Neural cell (in vitro differentiated cells): ENCODE data around the gene SPAG6. TPM values are rescaled to one million over a fixed set of nuclear protein-coding genes. Genes with fewer than 3 reads are reported as not detected.

Experiments used
- H2AFZ ChIP-seq: fragments of 200-600, 300-800 bp; sonication (generic), shearing (Covaris generic); 2 replicates; pipeline ENCODE4 v1.6.0; 2014; ENCODE audit warnings: low read depth, mild to moderate bottlenecking, antibody characterized with exemption, low read length, moderate library complexity
- H3F3A ChIP-seq: fragments of 200-600 bp; shearing (Covaris generic); 2 replicates; pipeline ENCODE4 v1.6.1; 2016; ENCODE audit warnings: mild to moderate bottlenecking, moderate library complexity, mixed read lengths, antibody characterized with exemption, low read length; ENCODE audit not compliant: insufficient read depth, poor library complexity, severe bottlenecking
- H3K27ac ChIP-seq: fragments of 200-600, 300-800 bp; sonication (generic), shearing (Covaris generic); 2 replicates; pipeline ENCODE4 v1.5.1; 2014; ENCODE audit warnings: mild to moderate bottlenecking, low read length, moderate library complexity
- H3K27me3 ChIP-seq: fragments of 300-800, 200-600 bp; sonication (generic), shearing (Covaris generic); 2 replicates; pipeline ENCODE4 v1.6.0; 2014; ENCODE audit warnings: mild to moderate bottlenecking, low read depth, low read length, moderate library complexity; ENCODE audit not compliant: insufficient read depth
- H3K36me3 ChIP-seq: fragments of 300-800, 200-600 bp; sonication (generic), shearing (Covaris generic); 2 replicates; pipeline ENCODE4 v1.5.1; 2014; ENCODE audit warnings: mild to moderate bottlenecking, antibody characterized with exemption, low read length, moderate library complexity; ENCODE audit not compliant: insufficient read depth
- H3K4me2 ChIP-seq: fragments of 300-800, 200-600 bp; sonication (generic), shearing (Covaris generic); 2 replicates; pipeline ENCODE4 v1.6.0; 2014; ENCODE audit warnings: mild to moderate bottlenecking, low read length
- H3K4me3 ChIP-seq: fragments of 300-800, 200-600 bp; sonication (generic), shearing (Covaris generic); 2 replicates; pipeline ENCODE4 v1.5.1; 2014; ENCODE audit warnings: mild to moderate bottlenecking, low read length, moderate library complexity
- H3K79me2 ChIP-seq: fragments of 200-600 bp; shearing (Covaris generic); replicated peaks from 2 replicates; pipeline ENCODE4 v1.6.0; 2014; ENCODE audit warnings: mild to moderate bottlenecking, low read length, moderate library complexity; ENCODE audit not compliant: insufficient read depth
- H3K9ac ChIP-seq: fragments of 300-800, 200-600 bp; sonication (generic), shearing (Covaris generic); 2 replicates; pipeline ENCODE4 v1.6.1; 2016; ENCODE audit warnings: mild to moderate bottlenecking, low read length, mixed read lengths
- H3K9me2 ChIP-seq: fragments of 200-600 bp; shearing (Covaris generic); 2 replicates; pipeline ENCODE4 v1.6.1; 2016; ENCODE audit warnings: mild to moderate bottlenecking, low read length, mixed read lengths; ENCODE audit not compliant: insufficient read depth
- H3K9me3 ChIP-seq: fragments of 200-600, 300-800 bp; sonication (generic), shearing (Covaris generic); 2 replicates; pipeline ENCODE4 v1.6.1; 2016; ENCODE audit warnings: mild to moderate bottlenecking, mixed run types, low read length, moderate library complexity, mixed read lengths
- H4K20me1 ChIP-seq: fragments of 200-600 bp; shearing (Covaris generic); 2 replicates; pipeline ENCODE4 v1.6.1; 2016; ENCODE audit warnings: mild to moderate bottlenecking, mixed run types; ENCODE audit not compliant: insufficient read depth
- EP300 ChIP-seq: fragments of 450-650 bp; conservative IDR thresholded peaks from 2 replicates; pipeline ENCODE4 v1.6.1; 2014; ENCODE audit warnings: antibody characterized with exemption, mild to moderate bottlenecking, moderate library complexity; ENCODE audit not compliant: poor library complexity, severe bottlenecking
- EZH2 ChIP-seq: fragments of 200-600, 300-800 bp; shearing (Covaris generic), sonication (generic); IDR thresholded peaks from 2 replicates; pipeline ENCODE4 v1.6.1; 2014; ENCODE audit warnings: antibody characterized with exemption, low read length, borderline replicate concordance, mild to moderate bottlenecking; ENCODE audit not compliant: insufficient read depth, poor library complexity, severe bottlenecking
- MXI1 ChIP-seq: fragments of 450-650 bp; conservative IDR thresholded peaks from 2 replicates; pipeline ENCODE4 v1.6.1; 2014; ENCODE audit warnings: antibody characterized with exemption, mild to moderate bottlenecking; ENCODE audit not compliant: poor library complexity, severe bottlenecking
- POLR2AphosphoS5 ChIP-seq: IDR thresholded peaks from 2 replicates; pipeline ENCODE4 v1.6.1; 2012
- RAD21 ChIP-seq: fragments of 450-650 bp; conservative IDR thresholded peaks from 2 replicates; pipeline ENCODE4 v1.6.1; 2014; ENCODE audit warnings: antibody characterized with exemption, mild to moderate bottlenecking, moderate library complexity
- SMC3 ChIP-seq: fragments of 450-650 bp; conservative IDR thresholded peaks from 2 replicates; pipeline ENCODE4 v1.6.1; 2014; ENCODE audit warnings: antibody characterized with exemption, mild to moderate bottlenecking, moderate library complexity; ENCODE audit not compliant: poor library complexity
- TAF1 ChIP-seq: IDR thresholded peaks from 2 replicates; pipeline ENCODE4 v1.6.1; 2012; ENCODE audit warnings: low read depth
- polyA plus RNA-seq: library from polyadenylated mRNA; depleted of rRNA; stranded (reverse); fragments of >200 nt; gene quantifications from 2 replicates; pipeline ENCODE4 v1.2.3, GENCODE V29; 2014
- TF ChIP-seq, protein P1 (sequence below): IDR thresholded peaks from 2 replicates; pipeline ENCODE4 v1.6.1; 2012; ENCODE audit warnings: borderline replicate concordance
- TF ChIP-seq, protein P2 (sequence below): fragments of 450-650 bp; IDR thresholded peaks from 2 replicates; pipeline ENCODE4 v1.5.1; 2014; ENCODE audit warnings: antibody characterized with exemption, mild to moderate bottlenecking, moderate library complexity; ENCODE audit not compliant: poor library complexity, severe bottlenecking

Gene SPAG6
- polyA plus RNA-seq, 1 donor from 2014 or later: 0.36 TPM

DNA sequence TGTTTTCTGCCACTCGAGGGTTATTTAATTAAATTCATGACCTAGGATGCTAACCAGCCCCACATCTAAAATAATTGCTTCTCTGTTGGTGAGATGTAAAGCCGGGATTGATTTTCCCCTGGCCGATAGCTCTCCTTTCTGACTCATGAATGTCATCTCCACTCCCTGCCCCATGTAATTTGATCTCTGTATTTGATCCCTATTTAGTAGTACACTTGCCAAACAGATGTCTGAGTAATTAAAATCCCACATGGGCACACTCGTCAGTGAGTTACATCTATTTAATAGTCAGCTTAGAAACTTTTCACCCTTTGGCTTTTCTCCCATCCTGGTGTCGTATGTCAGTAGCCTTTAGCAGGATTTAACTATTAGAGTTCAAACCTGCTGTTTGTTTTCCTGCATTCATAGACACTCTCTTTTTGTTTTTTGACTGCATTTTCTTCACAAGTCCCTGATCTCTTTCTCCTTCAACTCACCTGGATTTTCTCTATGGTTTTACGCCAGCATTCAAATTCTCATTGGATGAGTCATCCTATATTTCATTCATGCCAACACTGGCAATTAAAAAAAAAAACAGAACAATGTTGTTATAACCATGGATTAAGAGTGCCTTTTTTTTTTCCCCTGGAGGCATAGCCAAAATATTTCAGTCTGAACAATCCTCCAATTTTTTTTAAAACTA lies 82.7 kb downstream of the SPAG6 start:
- Histone ChIP-seq H3K9ac (no peak overlapping the region), H3K9me2 (no peaks in the 10 kb centered on the region), H4K20me1 (no peaks in the 10 kb centered on the region), H3K36me3 (no peaks in the 10 kb centered on the region), H3K79me2 (no peaks in the 10 kb centered on the region), H3K4me2 (no peak overlapping the region), H3K9me3 (no peaks in the 10 kb centered on the region), H3K27me3 (no peaks in the 10 kb centered on the region), H3K4me3 (no peak overlapping the region), H3F3A (no peaks in the 10 kb centered on the region), H2AFZ (no peak overlapping the region), H3K27ac (no peak overlapping the region)
- TF ChIP-seq MXI1: no peak
- TF ChIP-seq EZH2: no peak
- no peak for TF ChIP-seq POLR2AphosphoS5
- no peak for TF ChIP-seq SMC3
- TF ChIP-seq, protein P1, sequence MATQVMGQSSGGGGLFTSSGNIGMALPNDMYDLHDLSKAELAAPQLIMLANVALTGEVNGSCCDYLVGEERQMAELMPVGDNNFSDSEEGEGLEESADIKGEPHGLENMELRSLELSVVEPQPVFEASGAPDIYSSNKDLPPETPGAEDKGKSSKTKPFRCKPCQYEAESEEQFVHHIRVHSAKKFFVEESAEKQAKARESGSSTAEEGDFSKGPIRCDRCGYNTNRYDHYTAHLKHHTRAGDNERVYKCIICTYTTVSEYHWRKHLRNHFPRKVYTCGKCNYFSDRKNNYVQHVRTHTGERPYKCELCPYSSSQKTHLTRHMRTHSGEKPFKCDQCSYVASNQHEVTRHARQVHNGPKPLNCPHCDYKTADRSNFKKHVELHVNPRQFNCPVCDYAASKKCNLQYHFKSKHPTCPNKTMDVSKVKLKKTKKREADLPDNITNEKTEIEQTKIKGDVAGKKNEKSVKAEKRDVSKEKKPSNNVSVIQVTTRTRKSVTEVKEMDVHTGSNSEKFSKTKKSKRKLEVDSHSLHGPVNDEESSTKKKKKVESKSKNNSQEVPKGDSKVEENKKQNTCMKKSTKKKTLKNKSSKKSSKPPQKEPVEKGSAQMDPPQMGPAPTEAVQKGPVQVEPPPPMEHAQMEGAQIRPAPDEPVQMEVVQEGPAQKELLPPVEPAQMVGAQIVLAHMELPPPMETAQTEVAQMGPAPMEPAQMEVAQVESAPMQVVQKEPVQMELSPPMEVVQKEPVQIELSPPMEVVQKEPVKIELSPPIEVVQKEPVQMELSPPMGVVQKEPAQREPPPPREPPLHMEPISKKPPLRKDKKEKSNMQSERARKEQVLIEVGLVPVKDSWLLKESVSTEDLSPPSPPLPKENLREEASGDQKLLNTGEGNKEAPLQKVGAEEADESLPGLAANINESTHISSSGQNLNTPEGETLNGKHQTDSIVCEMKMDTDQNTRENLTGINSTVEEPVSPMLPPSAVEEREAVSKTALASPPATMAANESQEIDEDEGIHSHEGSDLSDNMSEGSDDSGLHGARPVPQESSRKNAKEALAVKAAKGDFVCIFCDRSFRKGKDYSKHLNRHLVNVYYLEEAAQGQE: no peak
- TF ChIP-seq TAF1: no peak
- TF ChIP-seq EP300: no peak
- TF ChIP-seq RAD21: no peak
- TF ChIP-seq, protein P2, sequence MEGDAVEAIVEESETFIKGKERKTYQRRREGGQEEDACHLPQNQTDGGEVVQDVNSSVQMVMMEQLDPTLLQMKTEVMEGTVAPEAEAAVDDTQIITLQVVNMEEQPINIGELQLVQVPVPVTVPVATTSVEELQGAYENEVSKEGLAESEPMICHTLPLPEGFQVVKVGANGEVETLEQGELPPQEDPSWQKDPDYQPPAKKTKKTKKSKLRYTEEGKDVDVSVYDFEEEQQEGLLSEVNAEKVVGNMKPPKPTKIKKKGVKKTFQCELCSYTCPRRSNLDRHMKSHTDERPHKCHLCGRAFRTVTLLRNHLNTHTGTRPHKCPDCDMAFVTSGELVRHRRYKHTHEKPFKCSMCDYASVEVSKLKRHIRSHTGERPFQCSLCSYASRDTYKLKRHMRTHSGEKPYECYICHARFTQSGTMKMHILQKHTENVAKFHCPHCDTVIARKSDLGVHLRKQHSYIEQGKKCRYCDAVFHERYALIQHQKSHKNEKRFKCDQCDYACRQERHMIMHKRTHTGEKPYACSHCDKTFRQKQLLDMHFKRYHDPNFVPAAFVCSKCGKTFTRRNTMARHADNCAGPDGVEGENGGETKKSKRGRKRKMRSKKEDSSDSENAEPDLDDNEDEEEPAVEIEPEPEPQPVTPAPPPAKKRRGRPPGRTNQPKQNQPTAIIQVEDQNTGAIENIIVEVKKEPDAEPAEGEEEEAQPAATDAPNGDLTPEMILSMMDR: no peak

DNA sequence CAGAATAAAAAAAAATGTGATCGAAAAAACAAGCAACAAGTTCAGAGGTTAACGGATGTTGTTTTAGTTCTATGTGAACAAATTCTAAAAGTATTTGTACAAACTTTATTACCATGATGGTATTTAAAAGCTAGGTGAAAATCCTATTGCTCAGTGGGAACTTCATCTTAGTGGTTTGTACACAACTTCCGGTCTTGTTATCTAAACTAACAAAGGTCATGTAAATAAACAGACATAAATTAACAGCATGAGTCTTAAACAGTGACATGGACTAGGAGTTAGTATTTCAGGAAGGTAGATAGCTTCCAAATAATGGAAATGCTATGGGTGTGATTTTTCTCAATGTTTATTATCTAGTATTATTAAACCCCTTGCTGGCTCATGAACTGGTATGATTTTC lies 83.8 kb downstream of the SPAG6 start:
- H3K27me3 ChIP-seq: no peaks in the 10 kb centered on the region

More for the DNA sequence above, 83.8 kb downstream of the SPAG6 start:
- Histone ChIP-seq H3K4me2 (no peak overlapping the region), H3K9me2 (no peaks in the 10 kb centered on the region), H3K9ac (no peak overlapping the region), H3K36me3 (no peaks in the 10 kb centered on the region), H4K20me1 (no peaks in the 10 kb centered on the region), H3K27ac (no peak overlapping the region), H3K4me3 (no peak overlapping the region), H3K79me2 (no peaks in the 10 kb centered on the region), H2AFZ (no peak overlapping the region), H3K9me3 (no peaks in the 10 kb centered on the region), H3F3A (no peaks in the 10 kb centered on the region)
- no peak for TF ChIP-seq TAF1
- TF ChIP-seq MXI1: no peak
- TF ChIP-seq RAD21: no peak
- TF ChIP-seq, protein P1: no peak
- no peak for TF ChIP-seq POLR2AphosphoS5
- TF ChIP-seq EZH2: no peak
- no peak for TF ChIP-seq EP300
- TF ChIP-seq, protein P2: no peak
- TF ChIP-seq SMC3: no peak
